Fibroblast of skin of back (primary cell): Measurements from ENCODE around the gene ROPN1L. TPM values are rescaled to one million over a fixed set of nuclear protein-coding genes. Genes with fewer than 3 reads are reported as not detected.

Experiments used
- DNase-seq: peaks from one replicate; pipeline ENCODE4 v3.0.0-alpha.2; 2013
- polyA plus RNA-seq, 2 experiments: library from polyadenylated mRNA; unstranded; fragments of 120-200 nt; gene quantifications; one replicate each; pipeline ENCODE4 v1.2.1, GENCODE V29; 2013; ENCODE audit not compliant: insufficient read length in 2 of 2

ROPN1L gene
- 0.28 TPM for polyA plus RNA-seq (2013, experiment 1 of 2; ENCODE audit: insufficient read length)
- 0.24 TPM for polyA plus RNA-seq (2013, experiment 2 of 2; ENCODE audit: insufficient read length)

GRCh38 chr5:10441083-10441991, at the start of gene ROPN1L:
Gene ROPN1L (plus strand): TSS chr5:10441879. CDS start chr5:10442168, 289 bp downstream.
- DNase-seq: peak; percentile 85

- DNase-seq: peak; percentile 42
Measured at GRCh38 chr5:10392567-10393328, 48.9 kb upstream of the ROPN1L start.

GRCh38 chr5:10393491-10393890, 48.2 kb upstream of the ROPN1L start:
- DNase-seq: peak; percentile 41

GRCh38 chr5:10396552-10396951, 45.1 kb upstream of the ROPN1L start:
- no peak for DNase-seq

GRCh38 chr5:10399839-10400238, 41.8 kb upstream of the ROPN1L start:
- no peak for DNase-seq

GRCh38 chr5:10400411-10400810, 41.3 kb upstream of the ROPN1L start:
- no peak for DNase-seq

GRCh38 chr5:10400831-10401230, 40.8 kb upstream of the ROPN1L start:
- no peak for DNase-seq

GRCh38 chr5:10401498-10401897, 40.2 kb upstream of the ROPN1L start:
- DNase-seq: no peak

GRCh38 chr5:10403829-10404228, 37.9 kb upstream of the ROPN1L start:
- no peak for DNase-seq

GRCh38 chr5:10406651-10407050, 35.0 kb upstream of the ROPN1L start:
- no peak for DNase-seq

- DNase-seq: no peak
Measured at GRCh38 chr5:10409504-10409903, 32.2 kb upstream of the ROPN1L start.

- no peak for DNase-seq
Measured at GRCh38 chr5:10410662-10411061, 31.0 kb upstream of the ROPN1L start.

GRCh38 chr5:10411336-10411735, 30.3 kb upstream of the ROPN1L start:
- DNase-seq: no peak

GRCh38 chr5:10416868-10417267, 24.8 kb upstream of the ROPN1L start:
- no peak for DNase-seq

- DNase-seq: no peak
Measured at GRCh38 chr5:10418654-10419345, 22.9 kb upstream of the ROPN1L start.

GRCh38 chr5:10420468-10420867, 21.2 kb upstream of the ROPN1L start:
- DNase-seq: no peak

- DNase-seq: peak; percentile 52
Measured at GRCh38 chr5:10420932-10421331, 20.7 kb upstream of the ROPN1L start.

GRCh38 chr5:10421896-10422691, 19.6 kb upstream of the ROPN1L start:
- DNase-seq: no peak

- DNase-seq: no peak
Measured at GRCh38 chr5:10423022-10423421, 18.7 kb upstream of the ROPN1L start.

GRCh38 chr5:10424124-10424731, 17.5 kb upstream of the ROPN1L start:
- DNase-seq: peak; percentile 50

- DNase-seq: no peak
Measured at GRCh38 chr5:10427201-10427600, 14.5 kb upstream of the ROPN1L start.

GRCh38 chr5:10427978-10428377, 13.7 kb upstream of the ROPN1L start:
- no peak for DNase-seq
